Heart left ventricle (tissue), 16 donors: ENCODE measurements around the gene SLC17A5. TPM values are rescaled to one million over a fixed set of nuclear protein-coding genes. Genes with fewer than 3 reads are reported as not detected.

ENCODE experiments used
- ATAC-seq, 4 donors: fragments of 200-7000 bp; cut with Tn5 transposase; one replicate each; pipeline ENCODE4 v1.9.1; 2020 to 2022; ENCODE audit warnings: moderate library complexity in 4 of 4, mild to moderate bottlenecking in 3 of 4, moderate number of reproducible peaks in 1 of 4
- DNase-seq, 5 donors: peaks; one replicate each; pipeline ENCODE4 v3.0.0-alpha.2; 2020
- H3K27ac ChIP-seq, 12 donors: fragments of 200-600 bp; sonication (generic) in 4 of 12; one replicate each; pipeline versions ENCODE4 v1.5.0 to v1.8.0; 2016 to 2022; ENCODE audit warnings: mild to moderate bottlenecking in 2 of 12
- H3K27me3 ChIP-seq, 9 donors: fragments of 200-600 bp; sonication (generic) in 2 of 9; one replicate each; pipeline versions ENCODE4 v1.5.1 to v1.8.0; 2016 to 2022; ENCODE audit warnings: mild to moderate bottlenecking in 3 of 9
- H3K36me3 ChIP-seq, 9 donors: fragments of 200-600 bp; sonication (generic) in 2 of 9; one replicate each; pipeline versions ENCODE4 v1.5.0 to v1.8.0; 2018 to 2022; ENCODE audit warnings: mild to moderate bottlenecking in 2 of 9
- H3K4me1 ChIP-seq, 12 donors: fragments of 200-600 bp; sonication (generic) in 4 of 12; one replicate each; pipeline versions ENCODE4 v1.5.0 to v1.8.0; 2016 to 2022; ENCODE audit warnings: mild to moderate bottlenecking in 3 of 12
- H3K4me3 ChIP-seq, 12 donors: fragments of 200-600 bp; sonication (generic) in 4 of 12; one replicate each; pipeline versions ENCODE4 v1.5.0 to v1.8.0; 2017 to 2022; ENCODE audit warnings: mild to moderate bottlenecking in 9 of 12, moderate library complexity in 4 of 12
- H3K9me3 ChIP-seq, 12 donors: fragments of 200-600 bp; sonication (generic) in 4 of 12; one replicate each; pipeline versions ENCODE4 v1.5.0 to v1.8.0; 2016 to 2022; ENCODE audit warnings: mild to moderate bottlenecking in 1 of 12
- CTCF ChIP-seq, 12 donors: fragments of 200-600 bp; sonication (generic) in 4 of 12; IDR thresholded peaks; one replicate each; pipeline versions ENCODE4 v1.5.0 to v1.8.0; 2018 to 2022; ENCODE audit warnings: antibody characterized with exemption in 12 of 12, mild to moderate bottlenecking in 5 of 12
- POLR2A ChIP-seq, 2 donors: fragments of 450-650 bp; IDR thresholded peaks; one replicate each; pipeline ENCODE4 v1.6.1; 2017; ENCODE audit warnings: antibody characterized with exemption in 2 of 2, mild to moderate bottlenecking in 2 of 2, moderate library complexity in 2 of 2
- WGBS, 4 donors: extraction: QIAGEN DNeasy Blood & Tissue Kit in 2 of 4; methylation state at CpG; one replicate each; pipeline versions ENCODE4 v1.1.5 to v1.1.7; 2013 to 2018; 5-methylcytosine and 5-hydroxymethylcytosine counted together
- intact Hi-C, 10 donors: fragments of 100-400 bp; cut with DNase I; formaldehyde crosslinking; loops; one replicate each; pipeline versions ENCODE4 v1.11.1 to v1.14.2; 2022
- polyA plus RNA-seq, 2 donors: library from polyadenylated mRNA; stranded (reverse); fragments of 200-250 nt; gene quantifications; one replicate each; pipeline ENCODE4 v1.2.3, GENCODE V29; 2013
- total RNA-seq, 9 donors: library from RNA; depleted of rRNA in 2 of 9; stranded (reverse); fragments of >200 nt in 2 of 9; fragmentation: NEBNext Ultra II Directional in 3 of 9; extraction: Animal tissue kit (Norgen Biotek cat#: 25700) in 3 of 9; gene quantifications; one replicate each; pipeline versions ENCODE4 v1.1.0 to v1.2.4, GENCODE V29; 2016 to 2023
- donor health status: ischemic (EF 13 %, LVEDD 7.1; RV severe dilation, severe dysfunction).
- donor health status: healthy with polysubstance abuse.
- donor health status: DM: no; HTN: yes; CAD: no.
- donor health status: DM: no; HTN: no; CAD: no.
- donor health status: ischemic (EF 25% LVEDD 6.9; RV normal size, moderate dysfunction).
- donor health status: ischemic (EF 25% LVEDD 5.7; RV mildly dilated, moderate dysfunction).
- donor health status: healthy.
- donor health status: DM: yes; HTN: yes; CAD: no.
- donor health status: ischemic (EF 35%, LVEDD 5.7; RV mildly dilated, moderate dysfunction).
- donor health status: nonischemic (EF 11% LVEDD 7.7; RV severe dilation, severe dysfunction).
- donor health status: DM: yes; HTN: yes; CAD: no.
- donor health status: PGD.
- donor health status: ischemic (EF 29% LVEDD 5.4; RV normal size, mild dysfunction).
- donor health status: nonischemic (EF 23%, LVEDD 6.1; RV moderate dilation, normal function).

Gene SLC17A5
- total and polyA plus RNA-seq, 11 donors, result 2.1 to 10.6 (median 7.5) TPM

- no peaks in the 10 kb centered on the region for H3K4me1 ChIP-seq
- TF ChIP-seq CTCF (IDR thresholded peaks at IDR 0.05) (no peak), POLR2A (IDR thresholded peaks at IDR 0.05) (no peak)
- WGBS, 4 donors, result 67 to 73% (median 72%) methylated on average over 3 of the region's 3 CpGs
- ATAC-seq, result no peak
- intact Hi-C loops, result no loop called here
- no peak for DNase-seq
- no peaks in the 10 kb centered on the region for H3K27me3 ChIP-seq
- H3K9me3 ChIP-seq, result no peaks in the 10 kb centered on the region
- no peaks in the 10 kb centered on the region for H3K36me3 ChIP-seq
- no peak overlapping the region for H3K27ac ChIP-seq
- no peak overlapping the region for H3K4me3 ChIP-seq
These were observed 12.0 kb upstream of the SLC17A5 start for GRCh38 chr6:73665686-73666319.

GRCh38 chr6:73664701-73665100 is 10.9 kb upstream of the SLC17A5 start:
- Histone ChIP-seq H3K9me3 (no peaks in the 10 kb centered on the region), H3K4me1 (no peaks in the 10 kb centered on the region), H3K4me3 (no peak overlapping the region), H3K27ac (no peak overlapping the region), H3K27me3 (no peaks in the 10 kb centered on the region), H3K36me3 (no peaks in the 10 kb centered on the region)
- DNase-seq, result no peak
- intact Hi-C loops, result no loop called here
- TF ChIP-seq POLR2A (IDR thresholded peaks at IDR 0.05) (no peak), CTCF (IDR thresholded peaks at IDR 0.05) (no peak)
- no peak for ATAC-seq
- WGBS, 4 donors, result 87 to 94% (median 92%) methylated on average over 2 of the region's 2 CpGs

- TF ChIP-seq CTCF (IDR thresholded peaks at IDR 0.05) (no peak), POLR2A (IDR thresholded peaks at IDR 0.05) (no peak)
- no peaks in the 10 kb centered on the region for H3K27me3 ChIP-seq
- no peak overlapping the region for H3K27ac ChIP-seq
- no peak overlapping the region for H3K4me3 ChIP-seq
- H3K9me3 ChIP-seq, result no peaks in the 10 kb centered on the region
- no peak for DNase-seq
- peaks cover 0 to 15% (median 9%) of the 10 kb centered on the region in 12 donors for H3K4me1 ChIP-seq
- WGBS, 4 donors, result 89 to 98% (median 92%) methylated on average over 3 of the region's 3 CpGs
- intact Hi-C loops, result no loop called here
- no peaks in the 10 kb centered on the region for H3K36me3 ChIP-seq
- ATAC-seq, result no peak
These were observed 3.4 kb upstream of the SLC17A5 start for GRCh38 chr6:73657201-73657600.

DNA sequence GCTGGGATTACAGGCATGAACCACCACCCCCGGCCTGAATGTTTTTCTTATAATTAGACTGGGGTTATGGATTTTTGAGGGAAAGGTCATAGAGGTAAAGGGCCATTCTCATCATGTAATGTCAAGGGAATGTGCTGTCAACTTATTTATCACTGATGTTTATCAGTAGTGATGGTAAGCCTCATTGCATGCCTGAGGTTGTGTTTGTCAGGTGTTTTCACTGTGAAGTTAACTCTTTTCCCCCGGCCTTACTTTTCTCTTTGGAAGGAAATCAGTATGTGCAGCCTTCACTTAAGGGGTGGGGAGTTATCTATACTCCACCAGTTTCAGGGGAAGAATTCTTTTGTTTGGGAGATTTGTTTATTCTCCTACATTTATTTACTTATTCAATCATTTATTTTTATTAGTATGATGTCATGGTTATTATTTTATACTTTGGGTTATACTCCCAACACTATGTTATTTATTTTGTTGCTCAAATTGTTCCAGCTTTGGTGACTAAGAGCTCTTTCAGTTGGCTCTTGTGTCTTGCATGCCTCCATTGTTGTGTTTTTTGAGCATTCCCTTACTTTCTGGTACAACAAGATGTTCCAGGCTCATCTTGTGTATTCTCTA is 2.8 kb upstream of the SLC17A5 start:
- Histone ChIP-seq H3K9me3 (no peaks in the 10 kb centered on the region), H3K4me1 (peaks cover 0 to 21% (median 11%) of the 10 kb centered on the region in 12 donors), H3K27ac (no peak overlapping the region), H3K4me3 (no peak overlapping the region), H3K27me3 (no peaks in the 10 kb centered on the region), H3K36me3 (no peaks in the 10 kb centered on the region)
- no peak for ATAC-seq
- no peak for DNase-seq
- WGBS, 4 donors, result 88 to 93% (median 91%) methylated on average over 2 of the region's 2 CpGs
- TF ChIP-seq POLR2A (IDR thresholded peaks at IDR 0.05), result no peak
- TF ChIP-seq CTCF (IDR thresholded peaks at IDR 0.05), result no peak
- intact Hi-C loops, result no loop called here
